Hepatic stellate cell (primary cell): ENCODE data around the gene UBE3A.
"Not testable (repeated sequence)": the region's sequence is repeated elsewhere in the genome, so short reads cannot be mapped to it uniquely, and the experiment has no call there.

Experiments
- DNase-seq: peaks from one replicate; pipeline ENCODE4 v3.0.0; 2011; ENCODE audit warnings: low spot score

The UBE3A gene

GRCh38 chr15:25438601-25439368 lies at the start of gene UBE3A:
Gene UBE3A (minus strand): TSS chr15:25439024. CDS start chr15:25409107, 29,917 bp downstream.
- DNase-seq: peak; percentile 81

- DNase-seq: no peak
Measured at GRCh38 chr15:25487226-25487884, 48.5 kb upstream of the UBE3A start.

- DNase-seq: no peak
Measured at GRCh38 chr15:25486051-25486450, 47.2 kb upstream of the UBE3A start.

- no peak for DNase-seq
Measured at GRCh38 chr15:25481208-25481859, 42.5 kb upstream of the UBE3A start.

GRCh38 chr15:25478313-25478712 lies 39.5 kb upstream of the UBE3A start:
- no peak for DNase-seq

GRCh38 chr15:25477816-25478215 lies 39.0 kb upstream of the UBE3A start:
- DNase-seq: no peak

GRCh38 chr15:25474251-25474650 lies 35.4 kb upstream of the UBE3A start:
- DNase-seq: no peak

- no peak for DNase-seq
Measured at GRCh38 chr15:25470230-25470629, 31.4 kb upstream of the UBE3A start.

- no peak for DNase-seq
Measured at GRCh38 chr15:25469377-25469776, 30.6 kb upstream of the UBE3A start.

GRCh38 chr15:25468611-25469010 lies 29.8 kb upstream of the UBE3A start:
- no peak for DNase-seq

- DNase-seq: no peak
Measured at GRCh38 chr15:25465835-25466234, 27.0 kb upstream of the UBE3A start.

GRCh38 chr15:25464784-25465183 lies 26.0 kb upstream of the UBE3A start:
- no peak for DNase-seq

GRCh38 chr15:25464383-25464782 lies 25.6 kb upstream of the UBE3A start:
- no peak for DNase-seq

- DNase-seq: no peak
Measured at GRCh38 chr15:25456196-25456595, 17.4 kb upstream of the UBE3A start.

GRCh38 chr15:25455226-25455625 lies 16.4 kb upstream of the UBE3A start:
- DNase-seq: no peak

GRCh38 chr15:25454771-25455170 lies 15.9 kb upstream of the UBE3A start:
- DNase-seq: no peak

- DNase-seq: not testable (repeated sequence)
Measured at GRCh38 chr15:25453246-25453645, 14.4 kb upstream of the UBE3A start.

GRCh38 chr15:25451501-25451900 lies 12.7 kb upstream of the UBE3A start:
- DNase-seq: no peak

GRCh38 chr15:25450163-25450562 lies 11.3 kb upstream of the UBE3A start:
- DNase-seq: no peak

GRCh38 chr15:25446076-25446475 lies 7.3 kb upstream of the UBE3A start:
- DNase-seq: no peak

- no peak for DNase-seq
Measured at GRCh38 chr15:25445412-25445811, 6.6 kb upstream of the UBE3A start.

- no peak for DNase-seq
Measured at GRCh38 chr15:25441111-25441510, 2.3 kb upstream of the UBE3A start.

GRCh38 chr15:25439369-25439836 lies 579 bp upstream of the UBE3A start:
- DNase-seq: peak; percentile 3
